GM12801 (cell line): ENCODE measurements around the gene THADA.

ENCODE experiments used
- TF ChIP-seq, protein P1 (sequence below): IDR thresholded peaks from one replicate; pipeline ENCODE4 v1.5.1; 2011; ENCODE audit warnings: control low read depth; ENCODE audit not compliant: insufficient read length; ENCODE audit errors: extremely low read depth

THADA gene

DNA sequence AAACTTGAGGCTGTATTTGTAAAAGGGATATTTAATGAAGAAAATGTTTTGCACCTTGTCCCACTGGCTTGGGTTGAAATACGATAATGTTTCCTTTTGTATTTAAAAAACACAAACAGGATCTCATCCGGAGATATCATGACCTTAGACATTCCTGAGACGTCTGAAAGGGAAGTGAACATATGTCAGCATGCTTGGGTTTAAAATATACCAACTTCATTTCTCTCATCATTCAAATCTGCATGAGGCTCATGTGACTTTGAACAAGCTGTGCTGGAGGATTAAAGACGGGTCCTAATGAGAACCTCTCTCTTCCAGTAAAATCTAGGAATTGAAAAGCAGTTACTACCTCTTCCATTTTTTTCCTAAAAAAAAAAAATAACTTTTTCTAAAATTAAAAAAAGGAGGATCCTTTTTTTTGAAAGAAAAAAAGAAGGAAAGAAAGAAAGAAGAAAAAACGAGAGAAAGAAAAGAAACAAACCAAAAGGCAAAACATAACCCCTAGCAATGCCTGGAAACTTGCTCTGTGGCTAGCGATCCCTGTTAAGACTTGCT is 262.7 kb downstream of the THADA start:
- TF ChIP-seq, protein P1, sequence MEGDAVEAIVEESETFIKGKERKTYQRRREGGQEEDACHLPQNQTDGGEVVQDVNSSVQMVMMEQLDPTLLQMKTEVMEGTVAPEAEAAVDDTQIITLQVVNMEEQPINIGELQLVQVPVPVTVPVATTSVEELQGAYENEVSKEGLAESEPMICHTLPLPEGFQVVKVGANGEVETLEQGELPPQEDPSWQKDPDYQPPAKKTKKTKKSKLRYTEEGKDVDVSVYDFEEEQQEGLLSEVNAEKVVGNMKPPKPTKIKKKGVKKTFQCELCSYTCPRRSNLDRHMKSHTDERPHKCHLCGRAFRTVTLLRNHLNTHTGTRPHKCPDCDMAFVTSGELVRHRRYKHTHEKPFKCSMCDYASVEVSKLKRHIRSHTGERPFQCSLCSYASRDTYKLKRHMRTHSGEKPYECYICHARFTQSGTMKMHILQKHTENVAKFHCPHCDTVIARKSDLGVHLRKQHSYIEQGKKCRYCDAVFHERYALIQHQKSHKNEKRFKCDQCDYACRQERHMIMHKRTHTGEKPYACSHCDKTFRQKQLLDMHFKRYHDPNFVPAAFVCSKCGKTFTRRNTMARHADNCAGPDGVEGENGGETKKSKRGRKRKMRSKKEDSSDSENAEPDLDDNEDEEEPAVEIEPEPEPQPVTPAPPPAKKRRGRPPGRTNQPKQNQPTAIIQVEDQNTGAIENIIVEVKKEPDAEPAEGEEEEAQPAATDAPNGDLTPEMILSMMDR = no peak

GRCh38 chr2:43332653-43333052 is 263.2 kb downstream of the THADA start:
- TF ChIP-seq, protein P1 = no peak

DNA sequence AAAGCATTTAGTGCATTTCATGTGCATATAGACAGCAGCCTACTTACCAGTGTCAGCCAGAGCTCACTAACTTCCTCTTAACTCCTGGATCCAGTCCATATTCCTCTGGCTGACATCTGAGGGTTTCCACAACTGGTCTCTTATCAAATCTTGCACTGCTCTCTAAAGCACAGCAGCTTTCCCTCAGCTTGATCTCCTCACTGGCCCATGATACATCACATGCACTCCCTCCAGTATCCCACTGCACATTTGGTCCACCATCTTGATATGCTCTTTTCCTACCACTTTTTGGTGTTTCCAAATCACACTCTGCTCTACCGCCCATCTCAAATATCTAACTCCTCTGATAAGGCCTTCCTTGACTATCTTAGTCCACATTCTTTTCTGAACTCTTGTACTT is 264.4 kb downstream of the THADA start:
- TF ChIP-seq, protein P1 = no peak

GRCh38 chr2:43329637-43330036 is 266.2 kb downstream of the THADA start:
- TF ChIP-seq, protein P1 = no peak

- TF ChIP-seq, protein P1 = no peak
Measured at GRCh38 chr2:43328832-43329231, 267.0 kb downstream of the THADA start.

GRCh38 chr2:43328133-43328532 is 267.7 kb downstream of the THADA start:
- TF ChIP-seq, protein P1 = no peak

- TF ChIP-seq, protein P1 = no peak
Measured at GRCh38 chr2:43327119-43327518, 268.7 kb downstream of the THADA start.
